RPMI7951 (cell line): ENCODE measurements around the gene MGMT. TPM values are rescaled to one million over a fixed set of nuclear protein-coding genes. Genes with fewer than 3 reads are reported as not detected.

Source experiments
- DNase-seq: peaks from one replicate; pipeline ENCODE4 v3.0.0-alpha.2; 2012; ENCODE audit warnings: low read depth
- total RNA-seq: library from RNA; depleted of rRNA; stranded (reverse); fragments of >200 nt; shearing (Covaris generic); gene quantifications from 2 replicates; pipeline ENCODE4 v1.2.3, GENCODE V29; 2014

MGMT gene
- total RNA-seq, 1 experiment from 2014 or later: 6.2 TPM

DNA sequence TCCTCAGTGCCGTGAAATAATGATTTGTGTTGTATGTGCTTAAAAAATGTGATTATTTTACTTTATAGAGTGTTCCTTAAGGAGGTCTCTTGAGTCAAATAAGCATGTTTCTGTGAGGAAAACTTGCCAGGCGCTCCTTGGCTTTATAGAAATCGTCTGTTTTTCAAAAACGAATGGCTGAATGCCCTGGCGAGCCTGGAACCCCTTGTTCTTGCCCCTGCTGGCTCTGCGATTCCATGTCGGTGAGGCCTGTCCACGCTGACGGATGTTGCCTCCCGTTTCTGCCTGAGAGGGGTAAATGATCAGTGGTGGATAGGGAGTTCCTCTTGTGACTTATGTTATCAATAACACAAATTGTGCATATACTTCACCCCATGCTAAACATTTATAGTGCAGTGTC, 75.5 kb downstream of the MGMT start:
- no peak for DNase-seq

DNA sequence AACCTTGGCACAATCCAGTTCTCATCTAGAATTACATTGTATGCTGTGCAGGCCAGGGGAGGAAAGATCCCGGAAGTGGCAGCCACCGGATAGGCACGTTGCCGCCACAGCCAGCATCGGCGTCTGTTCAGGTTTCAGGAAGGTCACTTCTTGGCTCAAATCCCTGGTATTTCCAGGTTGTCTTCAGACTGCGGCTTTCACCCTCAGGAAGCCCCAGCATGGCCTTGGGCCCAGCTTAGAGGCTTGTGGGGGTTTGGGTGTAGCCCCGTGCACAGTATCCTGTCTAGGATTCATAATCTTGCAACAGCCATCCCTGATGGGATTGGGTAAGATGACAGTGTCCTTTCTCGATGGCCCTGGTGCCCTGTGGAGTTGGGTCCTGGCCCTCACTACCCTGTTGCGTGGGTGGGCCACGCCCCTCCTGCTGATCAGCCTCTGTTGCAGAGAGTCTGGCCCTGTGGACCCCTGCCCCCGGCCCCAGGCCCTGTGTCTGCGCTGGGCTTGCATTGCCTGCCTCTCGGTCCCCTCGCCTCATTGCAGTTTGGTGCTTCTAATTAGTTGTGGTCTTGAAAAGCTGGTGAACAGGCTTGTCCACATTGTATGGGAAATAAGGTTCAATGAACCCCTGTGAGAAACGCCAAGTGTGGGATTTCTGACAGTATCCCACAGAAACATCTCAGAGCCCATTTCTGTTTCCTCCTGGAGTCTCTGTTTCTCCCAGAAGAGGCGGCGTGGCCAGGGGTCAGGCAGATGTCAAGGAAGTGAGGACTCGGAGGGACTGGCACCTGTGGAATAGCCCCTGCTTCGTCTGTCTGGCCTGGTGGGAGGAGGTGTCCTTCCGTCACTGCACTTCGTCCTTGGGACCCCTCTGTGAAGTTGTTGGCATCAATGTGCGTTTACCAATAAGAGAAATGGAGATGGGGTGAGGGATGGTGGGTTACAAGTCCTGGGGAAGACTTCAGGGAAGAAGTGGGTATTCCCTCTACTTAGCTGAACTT, 77.5 kb downstream of the MGMT start:
- DNase-seq: no peak

DNA sequence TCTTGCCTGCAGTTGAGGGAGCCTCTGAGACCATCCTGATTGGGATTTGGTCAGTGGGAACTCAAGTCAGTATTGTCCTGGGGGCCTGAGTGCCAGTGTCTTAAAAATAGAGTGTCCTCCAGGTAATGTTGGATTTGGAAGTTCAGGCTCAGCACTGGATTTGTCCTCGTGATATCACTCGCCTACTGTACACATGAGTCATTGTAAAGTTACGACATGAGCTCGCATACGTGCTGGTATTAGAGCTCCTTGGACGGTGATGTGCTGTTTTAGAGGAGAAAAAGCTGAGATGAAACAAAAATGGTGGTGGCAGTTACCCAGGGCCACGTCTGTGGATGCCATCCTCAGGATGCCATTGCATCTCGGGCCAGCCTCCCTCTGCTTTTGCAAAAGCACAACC, 78.2 kb downstream of the MGMT start:
- DNase-seq: no peak

DNA sequence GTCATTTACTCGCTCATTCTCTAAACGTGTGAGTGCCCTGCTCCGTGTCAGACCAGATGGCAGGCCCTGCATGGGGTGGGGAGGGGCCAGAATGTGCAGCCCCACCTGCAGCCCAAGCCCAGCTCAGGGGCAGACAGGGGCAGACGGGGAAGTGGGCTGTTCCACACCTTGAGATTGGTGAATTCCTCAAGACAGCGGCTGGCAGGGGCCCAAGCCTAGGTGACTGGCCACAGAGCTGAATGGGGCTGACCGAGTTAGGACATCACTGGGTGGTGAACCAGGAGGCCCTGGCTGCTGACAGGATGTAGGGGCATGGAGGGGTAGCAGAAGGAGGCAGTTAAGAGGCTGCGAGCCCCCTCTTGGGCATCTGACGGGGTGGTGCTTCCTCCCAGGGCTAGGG, 79.1 kb downstream of the MGMT start:
- DNase-seq: no peak

- no peak for DNase-seq
Measured at GRCh38 chr10:129547608-129548007, 80.6 kb downstream of the MGMT start.

- DNase-seq: no peak
Measured at GRCh38 chr10:129548600-129548999, 81.6 kb downstream of the MGMT start.

GRCh38 chr10:129550076-129550475, 83.0 kb downstream of the MGMT start:
- DNase-seq: no peak

DNA sequence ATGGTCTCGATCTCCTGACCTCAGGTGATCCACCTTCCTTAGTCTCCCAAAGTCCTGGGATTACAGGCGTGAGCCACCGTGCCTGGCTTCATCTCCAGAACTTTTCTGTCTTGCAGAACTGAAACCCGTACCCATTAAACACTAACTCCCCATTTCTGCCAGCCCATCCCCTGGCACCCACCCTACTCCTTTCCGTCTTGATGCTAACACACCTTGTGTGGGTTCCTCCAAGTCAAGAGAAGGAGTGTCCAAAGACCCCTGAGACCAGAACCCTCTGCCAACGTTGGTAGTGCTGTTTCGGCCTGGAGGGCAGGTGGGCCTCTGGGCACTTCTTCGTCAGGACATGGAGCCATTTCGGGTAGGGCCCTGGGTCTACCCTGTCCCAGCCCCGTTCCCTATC, 83.6 kb downstream of the MGMT start:
- DNase-seq: no peak

DNA sequence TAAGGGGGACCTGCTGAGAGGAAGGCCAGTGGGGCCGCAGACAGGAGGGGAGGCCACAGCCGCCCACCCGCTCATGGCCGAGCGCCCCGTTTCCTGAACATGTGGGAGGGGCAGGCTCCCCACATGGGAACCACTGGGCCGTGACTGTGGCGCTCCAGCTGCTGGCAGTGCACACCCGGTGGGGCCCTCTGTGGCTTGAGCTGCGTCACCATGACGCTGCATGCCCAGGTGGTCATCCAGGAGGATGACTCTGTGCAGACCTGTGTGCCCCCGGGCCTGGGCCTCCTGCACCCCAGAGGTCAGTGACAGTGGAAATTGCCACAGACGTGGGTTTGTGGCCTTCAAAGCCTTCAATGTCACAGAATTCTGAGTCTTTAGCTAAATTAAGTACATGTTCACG, 85.1 kb downstream of the MGMT start:
- no peak for DNase-seq

DNA sequence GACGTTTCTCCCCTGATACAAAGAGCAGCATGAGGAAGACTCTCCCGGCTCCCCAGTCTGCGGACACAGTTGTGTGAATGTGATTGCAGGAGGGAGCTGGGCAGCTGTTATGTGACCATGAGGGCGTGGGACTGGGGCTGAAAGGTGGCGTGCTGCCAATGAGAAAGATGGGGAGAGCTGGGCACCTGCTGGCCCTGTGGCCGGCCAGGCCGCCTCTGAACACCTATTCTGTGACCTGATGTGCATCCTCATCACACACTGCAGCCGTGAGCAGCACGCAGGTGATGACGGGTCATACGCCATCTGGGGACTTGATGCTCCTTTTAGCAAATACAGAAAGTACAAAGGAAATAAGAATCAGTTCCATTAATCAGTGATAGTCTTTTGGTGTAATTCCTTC, 86.9 kb downstream of the MGMT start:
- DNase-seq: no peak

GRCh38 chr10:129556316-129556715, 89.3 kb downstream of the MGMT start:
- no peak for DNase-seq

DNA sequence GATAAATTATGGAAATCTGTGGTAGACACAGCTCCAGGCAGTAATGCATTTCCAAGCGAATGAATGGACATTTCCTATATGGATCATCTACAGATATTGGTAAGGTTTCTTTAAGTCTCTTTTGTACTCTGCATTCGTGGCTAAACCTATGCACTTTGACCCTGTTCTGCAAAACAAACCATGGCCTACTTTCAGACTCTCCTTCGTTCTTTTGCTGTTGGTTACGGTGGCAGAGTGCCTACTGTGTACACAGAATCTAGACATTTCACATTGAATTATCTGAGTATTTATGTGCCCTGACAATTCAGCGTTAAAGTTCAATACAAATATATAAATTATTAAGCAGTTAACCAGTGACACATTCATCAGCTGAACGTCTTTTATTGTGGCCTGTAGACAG, 93.3 kb downstream of the MGMT start:
- no peak for DNase-seq

- DNase-seq: no peak
Measured at GRCh38 chr10:129562487-129562886, 95.4 kb downstream of the MGMT start.

- DNase-seq: no peak
Measured at GRCh38 chr10:129564923-129565322, 97.9 kb downstream of the MGMT start.

- no peak for DNase-seq
Measured at GRCh38 chr10:129568583-129569344, 101.7 kb downstream of the MGMT start.

- DNase-seq: no peak
Measured at GRCh38 chr10:129570185-129570584, 103.1 kb downstream of the MGMT start.

DNA sequence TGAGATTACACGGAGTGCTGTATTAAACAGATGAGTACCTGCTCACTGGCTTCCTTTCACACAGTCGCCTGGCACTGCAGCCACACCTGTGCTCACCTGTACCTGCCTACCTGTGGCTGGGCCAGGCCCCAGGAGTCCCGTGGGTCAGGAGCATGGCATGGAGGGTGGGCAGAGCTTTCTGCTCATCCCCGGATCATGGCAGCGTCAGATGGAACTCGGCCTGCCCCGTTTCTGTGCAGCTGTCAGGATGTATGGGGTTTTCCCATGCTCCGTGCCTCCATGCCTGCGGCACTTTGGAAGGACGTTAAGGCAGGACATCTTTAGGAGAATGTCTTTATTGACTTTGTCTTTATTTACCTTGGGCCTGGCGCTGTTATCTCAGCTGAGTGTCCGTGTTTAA, 112.2 kb downstream of the MGMT start:
- DNase-seq: no peak

DNA sequence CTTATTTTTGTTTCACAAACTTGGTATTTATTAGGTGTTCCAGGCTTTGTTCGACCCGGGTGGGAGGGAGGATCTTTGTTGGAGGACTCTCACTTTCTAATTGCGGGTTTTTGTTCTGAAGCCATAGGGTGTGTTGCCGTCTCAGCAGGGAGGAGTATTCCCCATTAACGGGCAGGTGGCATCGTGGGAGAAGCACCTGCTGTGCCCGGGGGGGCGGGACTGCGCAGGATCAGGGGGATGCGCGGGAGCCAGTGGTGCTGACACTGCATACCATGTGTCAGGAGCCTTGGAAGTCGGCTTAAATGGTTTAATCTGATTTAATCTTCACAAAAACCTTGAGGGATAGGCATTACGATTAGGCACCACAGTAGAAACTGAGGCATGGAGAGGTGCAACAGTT, 113.0 kb downstream of the MGMT start:
- no peak for DNase-seq

- DNase-seq: no peak
Measured at GRCh38 chr10:129580901-129581300, 113.9 kb downstream of the MGMT start.

GRCh38 chr10:129581827-129582411, 114.9 kb downstream of the MGMT start:
- no peak for DNase-seq

DNA sequence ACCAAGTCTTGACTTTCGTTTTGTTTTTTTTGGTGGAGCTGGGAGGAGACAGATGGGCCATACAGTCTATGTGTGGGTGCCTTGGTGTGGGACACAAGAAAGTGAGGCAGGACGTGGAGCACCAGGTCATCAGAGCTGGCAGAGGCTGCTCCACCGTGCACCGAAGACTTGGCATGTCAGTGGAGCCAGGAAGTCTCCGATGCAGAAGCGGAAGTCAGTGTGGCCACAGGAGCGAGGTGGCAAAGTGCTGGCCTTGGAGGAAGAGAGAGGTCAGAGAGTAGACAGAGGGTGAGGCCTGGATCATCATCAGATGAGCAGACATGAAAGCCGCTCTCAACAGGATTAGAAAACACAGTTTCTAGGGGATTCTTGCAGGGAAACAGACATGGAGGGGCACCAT, 116.8 kb downstream of the MGMT start:
- no peak for DNase-seq

DNA sequence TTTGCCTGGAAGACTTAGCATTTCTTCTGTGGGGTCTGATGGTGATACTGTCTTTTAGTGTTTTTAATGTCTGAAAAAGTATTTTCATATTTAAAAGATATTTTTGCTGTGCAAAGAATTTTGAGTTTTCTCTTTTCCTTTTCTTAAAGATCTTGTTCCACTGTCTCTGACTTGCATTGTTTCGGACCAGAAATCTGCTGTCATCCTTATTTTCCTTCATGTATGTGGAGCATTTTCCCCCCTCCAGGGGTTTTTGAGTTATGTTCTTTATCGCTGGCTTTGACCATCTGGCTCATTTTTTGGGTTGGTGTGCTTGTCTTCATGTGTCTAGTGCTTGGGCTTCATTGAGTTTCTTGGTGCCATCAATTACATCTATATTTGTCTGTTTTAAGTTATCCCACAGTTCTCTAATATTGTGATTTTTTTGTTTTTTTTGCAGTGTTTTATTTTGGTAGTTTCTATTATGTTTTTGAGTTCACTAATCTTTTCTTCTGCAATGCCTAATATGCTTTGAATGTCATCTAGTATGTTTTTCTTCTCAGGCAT, 119.9 kb downstream of the MGMT start:
- no peak for DNase-seq
